Memory B cell (primary cell): ENCODE data around the gene ONECUT1.

ENCODE experiments used
- ATAC-seq: fragments of 150-1000 bp; cut with Tn5 transposase; 2 replicates; pipeline ENCODE4 v1.10.0; 2021; ENCODE audit warnings: low read depth, mild to moderate bottlenecking, moderate library complexity
- DNase-seq, 2 donors: peaks; one replicate each; pipeline ENCODE4 v3.0.0; 2022; ENCODE audit warnings: low spot score in 2 of 2
- H3K27ac Mint-ChIP-seq: one replicate; pipeline ENCODE4 v1.8.0; 2022; ENCODE audit warnings: mild to moderate bottlenecking, moderate library complexity, mixed read lengths
- H3K27me3 Mint-ChIP-seq: one replicate; pipeline ENCODE4 v1.8.0; 2022; ENCODE audit warnings: mixed read lengths
- H3K36me3 Mint-ChIP-seq: one replicate; pipeline ENCODE4 v1.8.0; 2022; ENCODE audit warnings: mild to moderate bottlenecking, mixed read lengths
- H3K4me1 Mint-ChIP-seq: one replicate; pipeline ENCODE4 v1.8.0; 2022; ENCODE audit warnings: mixed read lengths
- H3K4me3 Mint-ChIP-seq: one replicate; pipeline ENCODE4 v1.8.0; 2022; ENCODE audit warnings: mild to moderate bottlenecking, moderate library complexity, mixed read lengths
- H3K9me3 Mint-ChIP-seq: one replicate; pipeline ENCODE4 v1.8.0; 2022; ENCODE audit warnings: mixed read lengths

Gene ONECUT1

GRCh38 chr15:52718551-52718950 lies 71.6 kb downstream of the ONECUT1 start:
- Mint-ChIP-seq H3K4me3 (no peak overlapping the region), H3K27ac (no peak overlapping the region), H3K9me3 (no peaks in the 10 kb centered on the region), H3K27me3 (no peaks in the 10 kb centered on the region), H3K36me3 (no peaks in the 10 kb centered on the region), H3K4me1 (peaks cover 11% of the 10 kb centered on the region)
- DNase-seq (no peak), ATAC-seq (no peak)

- no peak overlapping the region for H3K27ac Mint-ChIP-seq
- H3K4me1 Mint-ChIP-seq = peaks cover 11% of the 10 kb centered on the region
- ATAC-seq (no peak), DNase-seq (no peak)
- H3K9me3 Mint-ChIP-seq = no peaks in the 10 kb centered on the region
- H3K27me3 Mint-ChIP-seq = no peaks in the 10 kb centered on the region
- no peaks in the 10 kb centered on the region for H3K36me3 Mint-ChIP-seq
- H3K4me3 Mint-ChIP-seq = no peak overlapping the region
These were observed 72.2 kb downstream of the ONECUT1 start for GRCh38 chr15:52717924-52718323.

GRCh38 chr15:52717481-52717880 lies 72.7 kb downstream of the ONECUT1 start:
- no peak overlapping the region for H3K27ac Mint-ChIP-seq
- no peaks in the 10 kb centered on the region for H3K9me3 Mint-ChIP-seq
- no peak overlapping the region for H3K4me3 Mint-ChIP-seq
- ATAC-seq = no peak
- H3K27me3 Mint-ChIP-seq = no peaks in the 10 kb centered on the region
- H3K4me1 Mint-ChIP-seq = peaks cover 11% of the 10 kb centered on the region
- H3K36me3 Mint-ChIP-seq = no peaks in the 10 kb centered on the region
- no peak for DNase-seq

GRCh38 chr15:52716536-52716935 lies 73.6 kb downstream of the ONECUT1 start:
- ATAC-seq = no peak
- Mint-ChIP-seq H3K4me3 (no peak overlapping the region), H3K27me3 (no peaks in the 10 kb centered on the region), H3K36me3 (no peaks in the 10 kb centered on the region), H3K4me1 (peaks cover 13% of the 10 kb centered on the region), H3K9me3 (no peaks in the 10 kb centered on the region), H3K27ac (no peak overlapping the region)
- no peak for DNase-seq

GRCh38 chr15:52715411-52715810 lies 74.7 kb downstream of the ONECUT1 start:
- H3K4me3 Mint-ChIP-seq = no peak overlapping the region
- no peak overlapping the region for H3K27ac Mint-ChIP-seq
- DNase-seq = no peak
- ATAC-seq = no peak
- no peaks in the 10 kb centered on the region for H3K36me3 Mint-ChIP-seq
- H3K4me1 Mint-ChIP-seq = peaks cover 17% of the 10 kb centered on the region
- H3K9me3 Mint-ChIP-seq = no peaks in the 10 kb centered on the region
- H3K27me3 Mint-ChIP-seq = no peaks in the 10 kb centered on the region

- Mint-ChIP-seq H3K27ac (no peak overlapping the region), H3K4me3 (no peak overlapping the region), H3K36me3 (no peaks in the 10 kb centered on the region), H3K9me3 (no peaks in the 10 kb centered on the region), H3K27me3 (no peaks in the 10 kb centered on the region), H3K4me1 (peaks cover 21% of the 10 kb centered on the region)
- ATAC-seq = no peak
- DNase-seq = no peak
These were observed 75.2 kb downstream of the ONECUT1 start for GRCh38 chr15:52714968-52715367.

- Mint-ChIP-seq H3K4me3 (peak overlapping the region; percentile 1), H3K36me3 (no peaks in the 10 kb centered on the region), H3K4me1 (peaks cover 45% of the 10 kb centered on the region), H3K27ac (peak overlapping the region; percentile 82), H3K9me3 (no peaks in the 10 kb centered on the region), H3K27me3 (no peaks in the 10 kb centered on the region)
- ATAC-seq = no peak
- DNase-seq = no peak
These were observed 79.3 kb downstream of the ONECUT1 start for GRCh38 chr15:52710708-52711389.

GRCh38 chr15:52710050-52710707 lies 80.0 kb downstream of the ONECUT1 start:
- Mint-ChIP-seq H3K9me3 (no peaks in the 10 kb centered on the region), H3K27ac (peak overlapping the region; percentile 82), H3K4me3 (peak overlapping the region; percentile 99), H3K27me3 (no peaks in the 10 kb centered on the region), H3K4me1 (peaks cover 49% of the 10 kb centered on the region), H3K36me3 (no peaks in the 10 kb centered on the region)
- DNase-seq = peak in 1 of 2 donors; percentile 16
- peak; percentile 72 for ATAC-seq

- peak overlapping the region; percentile 99 for H3K4me3 Mint-ChIP-seq
- peaks cover 2% of the 10 kb centered on the region for H3K36me3 Mint-ChIP-seq
- H3K4me1 Mint-ChIP-seq = peaks cover 50% of the 10 kb centered on the region
- peak overlapping the region; percentile 82 for H3K27ac Mint-ChIP-seq
- H3K9me3 Mint-ChIP-seq = no peaks in the 10 kb centered on the region
- DNase-seq (peak; percentile 51 to 58), ATAC-seq (peak; percentile 95)
- no peaks in the 10 kb centered on the region for H3K27me3 Mint-ChIP-seq
These were observed 80.8 kb downstream of the ONECUT1 start for GRCh38 chr15:52709187-52709981.
